OCI-LY7 (cell line): ENCODE results near the gene TMEM183A. TPM values are rescaled to one million over a fixed set of nuclear protein-coding genes. Genes with fewer than 3 reads are reported as not detected.

Source experiments
- BruUV-seq: library from RNA; stranded (reverse); fragments of 400-500 nt; replicated peaks from 2 replicates; lab custom pipeline; 2021; lab: Mats Ljungman, UMichigan
- CTCF ChIA-PET: fragments of 300-600 bp; sonication (Branson Sonifier 250); formaldehyde crosslinking; loops from one replicate; lab custom pipeline; 2022; ENCODE audit warnings: antibody characterized with exemption; ENCODE audit not compliant: unreplicated experiment; lab: Charles Lee
- POLR2A ChIA-PET: fragments of 300-600 bp; sonication (Branson Sonifier 250); formaldehyde crosslinking; loops from one replicate; lab custom pipeline; 2022; ENCODE audit warnings: antibody characterized with exemption; lab: Charles Lee
- DNase-seq: peaks from one replicate; pipeline ENCODE4 v3.0.0-alpha.2; 2015; ENCODE audit warnings: low spot score
- H2AFZ ChIP-seq: fragments of 200-600 bp; sonication (generic), shearing (Covaris generic); 2 replicates; pipeline ENCODE4 v1.6.1; 2014; ENCODE audit warnings: mild to moderate bottlenecking, antibody characterized with exemption, low read length, moderate library complexity
- H3K27ac ChIP-seq: fragments of 200-600 bp; sonication (generic); 2 replicates; pipeline ENCODE4 v1.5.1; 2014; ENCODE audit warnings: mixed run types, low read depth, mild to moderate bottlenecking, moderate library complexity, low read length, inconsistent platforms; ENCODE audit not compliant: poor library complexity, severe bottlenecking
- H3K36me3 ChIP-seq: fragments of 200-600 bp; sonication (generic); 2 replicates; pipeline ENCODE4 v1.6.1; 2014; ENCODE audit warnings: mild to moderate bottlenecking, antibody characterized with exemption, low read length, moderate library complexity, mixed read lengths; ENCODE audit not compliant: insufficient read depth
- H3K4me1 ChIP-seq: fragments of 200-600 bp; sonication (generic); 2 replicates; pipeline ENCODE4 v1.5.1; 2014; ENCODE audit warnings: mild to moderate bottlenecking, low read length; ENCODE audit not compliant: insufficient read depth, poor library complexity, severe bottlenecking
- H3K4me2 ChIP-seq: fragments of 200-600 bp; sonication (generic); 2 replicates; pipeline ENCODE4 v1.6.1; 2014; ENCODE audit warnings: mild to moderate bottlenecking, low read length
- H3K4me3 ChIP-seq: fragments of 200-600 bp; sonication (generic); 2 replicates; pipeline ENCODE4 v1.5.1; 2014; ENCODE audit warnings: mild to moderate bottlenecking, low read depth, low read length; ENCODE audit not compliant: poor library complexity, severe bottlenecking
- H3K79me2 ChIP-seq: fragments of 200-600 bp; sonication (generic); 2 replicates; pipeline ENCODE4 v1.6.1; 2016; ENCODE audit warnings: low read depth, mild to moderate bottlenecking, low read length, moderate library complexity, mixed read lengths; ENCODE audit not compliant: insufficient read depth
- H3K9me2 ChIP-seq: fragments of 200-600 bp; sonication (generic); 2 replicates; pipeline ENCODE4 v1.6.1; 2016; ENCODE audit warnings: mild to moderate bottlenecking, low read length, mixed read lengths; ENCODE audit not compliant: insufficient read depth
- H3K9me3 ChIP-seq: fragments of 200-600 bp; sonication (generic); 2 replicates; pipeline ENCODE4 v1.6.1; 2014; ENCODE audit warnings: mild to moderate bottlenecking, mixed run types, low read length, mixed read lengths
- H4K20me1 ChIP-seq: fragments of 200-600 bp; sonication (generic); 2 replicates; pipeline ENCODE4 v1.6.1; 2014; ENCODE audit warnings: mild to moderate bottlenecking, antibody characterized with exemption, low read length, moderate library complexity, mixed read lengths; ENCODE audit not compliant: insufficient read depth
- EZH2phosphoT487 ChIP-seq: fragments of 200-600 bp; sonication (generic); IDR thresholded peaks from 2 replicates; pipeline ENCODE4 v1.6.1; 2018; ENCODE audit warnings: low read depth, borderline replicate concordance, mild to moderate bottlenecking, mixed run types, antibody characterized with exemption, low read length, moderate library complexity, mixed read lengths
- intact Hi-C: fragments of 100-400 bp; cut with micrococcal nuclease; formaldehyde crosslinking; loops from one replicate; pipeline ENCODE4 v1.10.0; 2022; ENCODE audit not compliant: unreplicated experiment
- total RNA-seq, 2 experiments: library from RNA; depleted of rRNA in 1 of 2; stranded (reverse); fragments of >200 nt in 1 of 2; shearing (Covaris generic) in 1 of 2; gene quantifications; 2 replicates each; pipeline ENCODE4 v1.2.3, GENCODE V29; 2014 to 2022
- TF ChIP-seq, protein P1 (sequence below): fragments of 200-600 bp; sonication (generic); conservative IDR thresholded peaks from 2 replicates; pipeline ENCODE4 v1.5.1; 2014; ENCODE audit warnings: mild to moderate bottlenecking, antibody characterized with exemption, low read length, moderate library complexity, mixed read lengths

The TMEM183A gene
- total RNA-seq, 2 experiments from 2014 or later, result 83.9 to 92.4 TPM

- no peaks in the 10 kb centered on the region for H3K9me3 ChIP-seq
- intact Hi-C loops, result no loop called here
- H3K4me2 ChIP-seq, result no peak overlapping the region
- DNase-seq, result no peak
- no peaks in the 10 kb centered on the region for H4K20me1 ChIP-seq
- no peaks in the 10 kb centered on the region for H3K79me2 ChIP-seq
- no TSS peak for BruUV-seq
- no peak overlapping the region for H3K27ac ChIP-seq
- no peaks in the 10 kb centered on the region for H3K9me2 ChIP-seq
- ChIA-PET POLR2A (no interaction called here), CTCF (no interaction called here)
- no peaks in the 10 kb centered on the region for H3K4me1 ChIP-seq
- H3K36me3 ChIP-seq, result no peaks in the 10 kb centered on the region
- TF ChIP-seq EZH2phosphoT487, result no peak
- TF ChIP-seq, protein P1, sequence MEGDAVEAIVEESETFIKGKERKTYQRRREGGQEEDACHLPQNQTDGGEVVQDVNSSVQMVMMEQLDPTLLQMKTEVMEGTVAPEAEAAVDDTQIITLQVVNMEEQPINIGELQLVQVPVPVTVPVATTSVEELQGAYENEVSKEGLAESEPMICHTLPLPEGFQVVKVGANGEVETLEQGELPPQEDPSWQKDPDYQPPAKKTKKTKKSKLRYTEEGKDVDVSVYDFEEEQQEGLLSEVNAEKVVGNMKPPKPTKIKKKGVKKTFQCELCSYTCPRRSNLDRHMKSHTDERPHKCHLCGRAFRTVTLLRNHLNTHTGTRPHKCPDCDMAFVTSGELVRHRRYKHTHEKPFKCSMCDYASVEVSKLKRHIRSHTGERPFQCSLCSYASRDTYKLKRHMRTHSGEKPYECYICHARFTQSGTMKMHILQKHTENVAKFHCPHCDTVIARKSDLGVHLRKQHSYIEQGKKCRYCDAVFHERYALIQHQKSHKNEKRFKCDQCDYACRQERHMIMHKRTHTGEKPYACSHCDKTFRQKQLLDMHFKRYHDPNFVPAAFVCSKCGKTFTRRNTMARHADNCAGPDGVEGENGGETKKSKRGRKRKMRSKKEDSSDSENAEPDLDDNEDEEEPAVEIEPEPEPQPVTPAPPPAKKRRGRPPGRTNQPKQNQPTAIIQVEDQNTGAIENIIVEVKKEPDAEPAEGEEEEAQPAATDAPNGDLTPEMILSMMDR, result no peak
- no peak overlapping the region for H2AFZ ChIP-seq
- no peak overlapping the region for H3K4me3 ChIP-seq
Measured at GRCh38 chr1:203049576-203050180, 42.5 kb downstream of the TMEM183A start.

GRCh38 chr1:203050826-203051225 is 43.7 kb downstream of the TMEM183A start:
- H2AFZ ChIP-seq, result no peak overlapping the region
- TF ChIP-seq, protein P1, result no peak
- no peak for TF ChIP-seq EZH2phosphoT487
- no peak overlapping the region for H3K27ac ChIP-seq
- no peak overlapping the region for H3K4me3 ChIP-seq
- intact Hi-C loops, result no loop called here
- ChIA-PET CTCF (interaction anchor here (0.8 kb wide), 1 partner anchor 21 kb away, joined by 4 read pairs; no protein-coding TSS in a partner anchor), POLR2A (no interaction called here)
- H3K9me2 ChIP-seq, result no peaks in the 10 kb centered on the region
- no peaks in the 10 kb centered on the region for H3K79me2 ChIP-seq
- no TSS peak for BruUV-seq
- no peaks in the 10 kb centered on the region for H3K36me3 ChIP-seq
- H3K9me3 ChIP-seq, result no peaks in the 10 kb centered on the region
- no peaks in the 10 kb centered on the region for H4K20me1 ChIP-seq
- H3K4me2 ChIP-seq, result no peak overlapping the region
- no peaks in the 10 kb centered on the region for H3K4me1 ChIP-seq
- DNase-seq, result no peak

DNA sequence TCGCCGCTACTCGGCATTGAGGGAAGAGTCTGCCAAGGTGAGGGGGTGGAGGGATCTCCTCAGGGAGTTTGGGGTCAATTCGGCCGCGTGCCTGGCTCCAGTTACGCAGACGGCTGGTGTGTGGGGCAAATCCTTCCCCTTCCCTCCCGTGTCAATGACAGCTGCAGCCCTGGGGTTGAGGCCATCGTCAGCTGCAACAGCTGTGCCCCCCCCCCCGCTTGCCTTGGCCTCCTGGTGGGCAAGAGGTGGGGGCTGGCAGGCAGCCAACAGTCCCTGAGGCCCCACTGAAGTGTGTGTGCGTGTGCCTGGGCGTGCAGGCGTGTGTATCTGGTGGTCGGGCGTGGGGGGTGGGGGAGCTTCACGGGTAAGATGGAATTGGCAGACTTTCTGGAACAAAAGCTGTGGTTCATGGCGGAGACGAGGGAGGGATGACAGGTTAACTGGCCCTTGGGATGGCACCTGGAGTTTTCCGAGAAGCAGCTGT is 44.7 kb downstream of the TMEM183A start:
- BruUV-seq, result no TSS peak
- Histone ChIP-seq H3K4me3 (no peak overlapping the region), H3K4me1 (no peaks in the 10 kb centered on the region), H3K4me2 (no peak overlapping the region), H3K9me2 (no peaks in the 10 kb centered on the region), H3K9me3 (no peaks in the 10 kb centered on the region), H3K27ac (no peak overlapping the region), H3K79me2 (no peaks in the 10 kb centered on the region), H4K20me1 (no peaks in the 10 kb centered on the region), H2AFZ (no peak overlapping the region), H3K36me3 (no peaks in the 10 kb centered on the region)
- DNase-seq, result no peak
- ChIA-PET POLR2A (no interaction called here), CTCF (interaction anchor here (0.8 kb wide), 1 partner anchor 22 kb away, joined by 4 read pairs; no protein-coding TSS in a partner anchor)
- TF ChIP-seq EZH2phosphoT487, result no peak
- TF ChIP-seq, protein P1, result no peak
- intact Hi-C loops, result no loop called here
